ENCODE results near the gene LRP8. TPM values are rescaled to one million over a fixed set of nuclear protein-coding genes. Genes with fewer than 3 reads are reported as not detected.

Gene LRP8
- total and polyA plus RNA-seq, 4 donors = 2.6 to 20.0 (median 9.6) TPM

- TF ChIP-seq CTCF (IDR thresholded peaks at IDR 0.05; ENCODE audit: control extremely low read depth, extremely low read depth) = no peak
Observed at GRCh38 chr1:53308506-53308905, 19.4 kb downstream of the LRP8 start.

GRCh38 chr1:53307037-53307436 is 20.8 kb downstream of the LRP8 start:
- no peaks in the 10 kb centered on the region for H3K27me3 ChIP-seq (ENCODE audit: control insufficient read depth in 3 of 3, insufficient read depth in 3 of 3, low read length in 2 of 3)
- 90 to 96% methylated on average over 4 of the region's 4 CpGs for WGBS, 2 donors
- no peak for TF ChIP-seq CTCF (IDR thresholded peaks at IDR 0.05; ENCODE audit: control extremely low read depth, extremely low read depth)
- no peak overlapping the region for H3K9ac ChIP-seq (ENCODE audit: insufficient read depth in 1 of 2, low read length in 2 of 2)
- H3K27ac ChIP-seq (ENCODE audit: low read depth in 1 of 2, low read length in 1 of 2) = no peak overlapping the region
- no peaks in the 10 kb centered on the region for H3K9me3 ChIP-seq (ENCODE audit: control insufficient read depth in 4 of 4, insufficient read depth in 3 of 4, low read length in 3 of 4)
- H3K4me3 ChIP-seq = no peak overlapping the region
- ATAC-seq (ENCODE audit: insufficient read depth, low FRiP score) (no peak), DNase-seq (no peak)
- no peaks in the 10 kb centered on the region for H3K36me3 ChIP-seq (ENCODE audit: control insufficient read depth in 4 of 4, insufficient read depth in 4 of 4, low read length in 4 of 4)
- peaks cover 0 to 9% (median 2%) of the 10 kb centered on the region in 5 donors for H3K4me1 ChIP-seq (ENCODE audit: control insufficient read depth in 5 of 5, insufficient read depth in 5 of 5, low read length in 5 of 5)

More at GRCh38 chr1:53308506-53308905, 19.4 kb downstream of the LRP8 start:
- WGBS, 2 donors = 70 to 83% methylated on average over 8 of the region's 8 CpGs
- no peak overlapping the region for H3K4me3 ChIP-seq
- no peak for ATAC-seq (ENCODE audit: insufficient read depth, low FRiP score)
- DNase-seq = no peak
- H3K27ac ChIP-seq (ENCODE audit: low read depth in 1 of 2, low read length in 1 of 2) = no peak overlapping the region
- H3K4me1 ChIP-seq (ENCODE audit: control insufficient read depth in 5 of 5, insufficient read depth in 5 of 5, low read length in 5 of 5) = peaks cover 0 to 9% (median 2%) of the 10 kb centered on the region in 5 donors
- peaks cover 0 to 3% (median 0%) of the 10 kb centered on the region in 4 donors for H3K36me3 ChIP-seq (ENCODE audit: control insufficient read depth in 4 of 4, insufficient read depth in 4 of 4, low read length in 4 of 4)
- no peaks in the 10 kb centered on the region for H3K9me3 ChIP-seq (ENCODE audit: control insufficient read depth in 4 of 4, insufficient read depth in 3 of 4, low read length in 3 of 4)
- no peak overlapping the region for H3K9ac ChIP-seq (ENCODE audit: insufficient read depth in 1 of 2, low read length in 2 of 2)
- H3K27me3 ChIP-seq (ENCODE audit: control insufficient read depth in 3 of 3, insufficient read depth in 3 of 3, low read length in 2 of 3) = no peaks in the 10 kb centered on the region

GRCh38 chr1:53306168-53306567 is 21.7 kb downstream of the LRP8 start:
- H3K4me1 ChIP-seq (ENCODE audit: control insufficient read depth in 5 of 5, insufficient read depth in 5 of 5, low read length in 5 of 5) = peaks cover 0 to 7% (median 0%) of the 10 kb centered on the region in 5 donors
- ATAC-seq (ENCODE audit: insufficient read depth, low FRiP score) (no peak), DNase-seq (no peak)
- WGBS, 2 donors = 77 to 90% methylated on average over 4 of the region's 4 CpGs
- TF ChIP-seq CTCF (IDR thresholded peaks at IDR 0.05; ENCODE audit: control extremely low read depth, extremely low read depth) = no peak
- no peaks in the 10 kb centered on the region for H3K27me3 ChIP-seq (ENCODE audit: control insufficient read depth in 3 of 3, insufficient read depth in 3 of 3, low read length in 2 of 3)
- H3K9ac ChIP-seq (ENCODE audit: insufficient read depth in 1 of 2, low read length in 2 of 2) = no peak overlapping the region
- H3K27ac ChIP-seq (ENCODE audit: low read depth in 1 of 2, low read length in 1 of 2) = no peak overlapping the region
- no peaks in the 10 kb centered on the region for H3K36me3 ChIP-seq (ENCODE audit: control insufficient read depth in 4 of 4, insufficient read depth in 4 of 4, low read length in 4 of 4)
- H3K4me3 ChIP-seq = no peak overlapping the region
- no peaks in the 10 kb centered on the region for H3K9me3 ChIP-seq (ENCODE audit: control insufficient read depth in 4 of 4, insufficient read depth in 3 of 4, low read length in 3 of 4)

- ATAC-seq (ENCODE audit: insufficient read depth, low FRiP score) (no peak), DNase-seq (no peak)
- Histone ChIP-seq H3K4me1 (ENCODE audit: control insufficient read depth in 5 of 5, insufficient read depth in 5 of 5, low read length in 5 of 5) (peaks cover 0 to 3% (median 0%) of the 10 kb centered on the region in 5 donors), H3K36me3 (ENCODE audit: control insufficient read depth in 4 of 4, insufficient read depth in 4 of 4, low read length in 4 of 4) (no peaks in the 10 kb centered on the region), H3K27me3 (ENCODE audit: control insufficient read depth in 3 of 3, insufficient read depth in 3 of 3, low read length in 2 of 3) (no peaks in the 10 kb centered on the region), H3K27ac (ENCODE audit: low read depth in 1 of 2, low read length in 1 of 2) (no peak overlapping the region), H3K9ac (ENCODE audit: insufficient read depth in 1 of 2, low read length in 2 of 2) (no peak overlapping the region), H3K9me3 (ENCODE audit: control insufficient read depth in 4 of 4, insufficient read depth in 3 of 4, low read length in 3 of 4) (no peaks in the 10 kb centered on the region), H3K4me3 (no peak overlapping the region)
- 58 to 79% methylated on average over 7 of the region's 7 CpGs for WGBS, 2 donors
- TF ChIP-seq CTCF (IDR thresholded peaks at IDR 0.05; ENCODE audit: control extremely low read depth, extremely low read depth) = no peak
Observed at GRCh38 chr1:53305650-53306049, 22.2 kb downstream of the LRP8 start.
